MCF 10A (cell line): ENCODE data around the gene ANKRD34B. TPM values are rescaled to one million over a fixed set of nuclear protein-coding genes. Genes with fewer than 3 reads are reported as not detected.

Experiments used
- BruUV-seq: library from RNA; stranded (reverse); fragments of 400-500 nt; replicated peaks from 2 replicates; lab custom pipeline; 2021; lab: Mats Ljungman, UMichigan
- CTCF ChIA-PET: fragments of 300-600 bp; sonication (Branson Sonifier 250); formaldehyde crosslinking; extraction: SDS; loops from one replicate; lab custom pipeline; 2021; ENCODE audit warnings: antibody characterized with exemption, inconsistent platforms; lab: Yijun Ruan, JAX
- POLR2A ChIA-PET: fragments of 300-600, 350-650 bp; sonication (Branson Sonifier 250); formaldehyde crosslinking; extraction: SDS; loops from one replicate; lab custom pipeline; 2020; ENCODE audit warnings: antibody characterized with exemption, inconsistent platforms; lab: Yijun Ruan, JAX
- DNase-seq: peaks from one replicate; pipeline ENCODE4 v3.0.0-alpha.2; 2018; ENCODE audit not compliant: unreplicated experiment
- H3K27ac Mint-ChIP-seq: one replicate; pipeline ENCODE4 v1.8.0; 2022; ENCODE audit warnings: mild to moderate bottlenecking, low read depth, mixed read lengths; ENCODE audit not compliant: unreplicated experiment
- H3K27me3 Mint-ChIP-seq: one replicate; pipeline ENCODE4 v1.8.0; 2022; ENCODE audit warnings: mixed read lengths; ENCODE audit not compliant: insufficient read depth, unreplicated experiment
- H3K36me3 Mint-ChIP-seq: one replicate; pipeline ENCODE4 v1.8.0; 2022; ENCODE audit warnings: mild to moderate bottlenecking, moderate library complexity, mixed read lengths; ENCODE audit not compliant: insufficient read depth, unreplicated experiment
- H3K4me1 Mint-ChIP-seq: one replicate; pipeline ENCODE4 v1.8.0; 2022; ENCODE audit warnings: mixed read lengths; ENCODE audit not compliant: insufficient read depth, unreplicated experiment
- H3K4me3 Mint-ChIP-seq: one replicate; pipeline ENCODE4 v1.8.0; 2022; ENCODE audit warnings: mild to moderate bottlenecking, moderate library complexity, mixed read lengths; ENCODE audit not compliant: unreplicated experiment
- H3K9me3 Mint-ChIP-seq: one replicate; pipeline ENCODE4 v1.8.0; 2022; ENCODE audit warnings: mixed read lengths; ENCODE audit not compliant: unreplicated experiment
- intact Hi-C: fragments of 100-400 bp; cut with micrococcal nuclease; formaldehyde crosslinking; loops from 2 replicates; pipeline ENCODE4 v1.14.1; 2022
- total RNA-seq: library from RNA; stranded (reverse); gene quantifications from 2 replicates; pipeline ENCODE4 v1.2.3, GENCODE V29; 2022
- TF ChIP-seq, protein P1 (sequence below): fragments of 200-600 bp; IDR thresholded peaks from one replicate; pipeline ENCODE4 v1.8.0; 2022; ENCODE audit warnings: antibody characterized with exemption, mild to moderate bottlenecking; ENCODE audit not compliant: unreplicated experiment

ANKRD34B gene
- total RNA-seq, 1 experiment from 2014 or later, result not detected

- no peaks in the 10 kb centered on the region for H3K36me3 Mint-ChIP-seq
- H3K27me3 Mint-ChIP-seq, result no peaks in the 10 kb centered on the region
- no peak overlapping the region for H3K4me3 Mint-ChIP-seq
- ChIA-PET CTCF (interaction anchor here (0.5 kb wide), 1 partner anchor 361 kb away, joined by 3 read pairs; no protein-coding TSS in a partner anchor), POLR2A (no interaction called here)
- intact Hi-C loops, result no loop called here
- H3K9me3 Mint-ChIP-seq, result no peaks in the 10 kb centered on the region
- no peaks in the 10 kb centered on the region for H3K4me1 Mint-ChIP-seq
- BruUV-seq, result no TSS peak
- no peak overlapping the region for H3K27ac Mint-ChIP-seq
- no peak for DNase-seq
- TF ChIP-seq, protein P1, sequence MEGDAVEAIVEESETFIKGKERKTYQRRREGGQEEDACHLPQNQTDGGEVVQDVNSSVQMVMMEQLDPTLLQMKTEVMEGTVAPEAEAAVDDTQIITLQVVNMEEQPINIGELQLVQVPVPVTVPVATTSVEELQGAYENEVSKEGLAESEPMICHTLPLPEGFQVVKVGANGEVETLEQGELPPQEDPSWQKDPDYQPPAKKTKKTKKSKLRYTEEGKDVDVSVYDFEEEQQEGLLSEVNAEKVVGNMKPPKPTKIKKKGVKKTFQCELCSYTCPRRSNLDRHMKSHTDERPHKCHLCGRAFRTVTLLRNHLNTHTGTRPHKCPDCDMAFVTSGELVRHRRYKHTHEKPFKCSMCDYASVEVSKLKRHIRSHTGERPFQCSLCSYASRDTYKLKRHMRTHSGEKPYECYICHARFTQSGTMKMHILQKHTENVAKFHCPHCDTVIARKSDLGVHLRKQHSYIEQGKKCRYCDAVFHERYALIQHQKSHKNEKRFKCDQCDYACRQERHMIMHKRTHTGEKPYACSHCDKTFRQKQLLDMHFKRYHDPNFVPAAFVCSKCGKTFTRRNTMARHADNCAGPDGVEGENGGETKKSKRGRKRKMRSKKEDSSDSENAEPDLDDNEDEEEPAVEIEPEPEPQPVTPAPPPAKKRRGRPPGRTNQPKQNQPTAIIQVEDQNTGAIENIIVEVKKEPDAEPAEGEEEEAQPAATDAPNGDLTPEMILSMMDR, result no peak
These were observed 60.7 kb downstream of the ANKRD34B start for GRCh38 chr5:80509362-80509761.

- H3K27me3 Mint-ChIP-seq, result no peaks in the 10 kb centered on the region
- no peaks in the 10 kb centered on the region for H3K36me3 Mint-ChIP-seq
- CTCF ChIA-PET, result interaction anchor here (0.5 kb wide), 1 partner anchor 361 kb away, joined by 3 read pairs; no protein-coding TSS in a partner anchor
- H3K9me3 Mint-ChIP-seq, result no peaks in the 10 kb centered on the region
- no peaks in the 10 kb centered on the region for H3K4me1 Mint-ChIP-seq
- intact Hi-C loops, result no loop called here
- TF ChIP-seq, protein P1, result no peak
- no peak overlapping the region for H3K27ac Mint-ChIP-seq
- no TSS peak for BruUV-seq
- no peak for DNase-seq
- no peak overlapping the region for H3K4me3 Mint-ChIP-seq
- POLR2A ChIA-PET, result no interaction called here
These were observed 61.2 kb downstream of the ANKRD34B start for GRCh38 chr5:80508844-80509243.

DNA sequence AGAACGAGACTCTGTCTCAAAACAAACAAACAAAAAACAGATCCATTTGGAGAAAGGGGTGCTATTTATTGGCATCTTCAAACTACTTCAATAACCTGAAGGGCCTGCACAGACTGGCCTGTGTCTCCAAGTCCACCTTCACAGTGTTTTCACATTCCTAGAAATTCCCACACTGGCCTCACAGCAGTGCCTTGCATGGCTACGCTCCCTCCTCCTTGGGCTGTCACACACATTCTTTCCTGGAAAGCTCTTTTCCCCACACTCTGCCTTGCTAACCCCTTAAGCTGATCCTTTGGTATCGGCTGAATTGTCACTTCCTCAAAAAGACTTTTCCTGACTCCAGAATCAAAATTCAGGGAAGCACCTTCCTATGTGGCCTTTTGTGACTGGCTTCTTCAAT is 62.4 kb downstream of the ANKRD34B start:
- Mint-ChIP-seq H3K9me3 (no peaks in the 10 kb centered on the region), H3K27ac (no peak overlapping the region), H3K27me3 (no peaks in the 10 kb centered on the region), H3K4me1 (no peaks in the 10 kb centered on the region), H3K4me3 (no peak overlapping the region), H3K36me3 (no peaks in the 10 kb centered on the region)
- BruUV-seq, result no TSS peak
- TF ChIP-seq, protein P1, result no peak
- DNase-seq, result no peak
- CTCF ChIA-PET, result interaction anchor here (0.7 to 1.3 kb wide), 2 partner anchors 8 to 791 kb away, joined by 4 read pairs; no protein-coding TSS in a partner anchor
- POLR2A ChIA-PET, result no interaction called here
- intact Hi-C loops, result no loop called here

Other genes with a start within 250 kb of the ANKRD34B start
- gene ZFYVE16, start 162.2 kb downstream of the ANKRD34B start, total RNA-seq, result 34.8 and 36.9 TPM in 2 replicates
- gene FAM151B, start 82.2 kb downstream of the ANKRD34B start, total RNA-seq, result 1.8 TPM in 2 replicates
- gene MSH3, start 84.4 kb upstream of the ANKRD34B start, total RNA-seq, result 17.5 and 21.9 TPM in 2 replicates
- 6.3 and 13.0 TPM in 2 replicates for gene DHFR, start 84.7 kb upstream of the ANKRD34B start, total RNA-seq